Head of caudate nucleus (tissue), 42 donors: ENCODE measurements around the gene DRAXIN.

Experiments
- DNase-seq, 42 donors: peaks; one replicate each; pipeline versions ENCODE4 v3.0.0 to v3.0.0-alpha.2; 2020 to 2021; ENCODE audit warnings: mixed read lengths in 7 of 42
- intact Hi-C: fragments of 100-400 bp; cut with DNase I; formaldehyde crosslinking; loops from one replicate; pipeline ENCODE4 v1.15.0; 2022

Gene DRAXIN

GRCh38 chr1:11768821-11769220, 77.3 kb downstream of the DRAXIN start:
- intact Hi-C loops, result no loop called here
- no peak for DNase-seq

GRCh38 chr1:11769274-11769673, 77.8 kb downstream of the DRAXIN start:
- intact Hi-C loops, result no loop called here

GRCh38 chr1:11770011-11770410, 78.5 kb downstream of the DRAXIN start:
- intact Hi-C loops, result no loop called here
- DNase-seq, result no peak

More at GRCh38 chr1:11769274-11769673, 77.8 kb downstream of the DRAXIN start:
- no peak for DNase-seq

GRCh38 chr1:11771481-11772043, 80.1 kb downstream of the DRAXIN start:
- DNase-seq, result no peak
- intact Hi-C loops, result no loop called here

- no peak for DNase-seq
- intact Hi-C loops, result no loop called here
Observed at GRCh38 chr1:11772458-11772857, 80.9 kb downstream of the DRAXIN start.

- DNase-seq, result no peak
- intact Hi-C loops, result no loop called here
Observed at GRCh38 chr1:11774753-11775152, 83.2 kb downstream of the DRAXIN start.
